Parietal lobe (tissue), 1 donor: Measurements from ENCODE around the gene RNF183. TPM values are rescaled to one million over a fixed set of nuclear protein-coding genes. Genes with fewer than 3 reads are reported as not detected.

Experiments used
- total RNA-seq: library from RNA; depleted of rRNA; stranded (reverse); fragments of >200 nt; gene quantifications from one replicate; pipeline ENCODE4 v1.2.3, GENCODE V29; 2014

Gene RNF183, protein sequence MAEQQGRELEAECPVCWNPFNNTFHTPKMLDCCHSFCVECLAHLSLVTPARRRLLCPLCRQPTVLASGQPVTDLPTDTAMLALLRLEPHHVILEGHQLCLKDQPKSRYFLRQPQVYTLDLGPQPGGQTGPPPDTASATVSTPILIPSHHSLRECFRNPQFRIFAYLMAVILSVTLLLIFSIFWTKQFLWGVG
- total RNA-seq = not detected

DNA sequence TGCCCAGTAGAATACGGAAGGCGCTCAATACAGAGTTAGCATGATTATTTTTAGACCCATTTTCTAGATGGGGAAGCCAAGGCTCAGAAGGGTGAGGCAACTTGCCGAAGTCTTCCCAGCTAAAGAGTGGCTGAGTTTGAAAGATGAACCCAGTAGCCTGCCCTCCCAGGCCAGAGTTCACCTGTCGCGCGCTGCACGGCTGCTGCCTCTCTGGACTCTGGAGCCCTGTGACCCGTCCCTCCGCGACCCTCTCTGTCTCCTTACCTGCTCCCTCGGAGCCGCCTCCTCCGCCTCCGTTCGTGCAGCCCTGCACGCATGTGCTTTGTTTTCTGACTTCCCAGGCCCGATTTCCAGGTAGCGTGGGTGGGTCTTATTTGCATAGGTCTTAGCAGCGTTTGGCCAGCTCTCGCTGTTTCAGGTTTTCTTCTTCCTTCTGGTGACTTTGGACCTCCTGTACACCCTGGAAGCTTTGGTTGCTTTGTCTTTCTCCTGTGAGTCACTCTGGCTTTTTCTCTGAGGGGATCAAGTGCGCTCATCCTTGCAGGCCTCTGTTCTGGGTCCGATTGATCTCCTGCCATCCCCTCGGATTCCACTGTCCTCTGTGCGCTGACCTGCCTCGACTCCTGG lies at the start of gene RNF183:
TSS of gene RNF183 (minus strand) at position 585 of the 627 bp plus-strand sequence. CDS start 5,192 bp downstream, outside the sequence.

DNA sequence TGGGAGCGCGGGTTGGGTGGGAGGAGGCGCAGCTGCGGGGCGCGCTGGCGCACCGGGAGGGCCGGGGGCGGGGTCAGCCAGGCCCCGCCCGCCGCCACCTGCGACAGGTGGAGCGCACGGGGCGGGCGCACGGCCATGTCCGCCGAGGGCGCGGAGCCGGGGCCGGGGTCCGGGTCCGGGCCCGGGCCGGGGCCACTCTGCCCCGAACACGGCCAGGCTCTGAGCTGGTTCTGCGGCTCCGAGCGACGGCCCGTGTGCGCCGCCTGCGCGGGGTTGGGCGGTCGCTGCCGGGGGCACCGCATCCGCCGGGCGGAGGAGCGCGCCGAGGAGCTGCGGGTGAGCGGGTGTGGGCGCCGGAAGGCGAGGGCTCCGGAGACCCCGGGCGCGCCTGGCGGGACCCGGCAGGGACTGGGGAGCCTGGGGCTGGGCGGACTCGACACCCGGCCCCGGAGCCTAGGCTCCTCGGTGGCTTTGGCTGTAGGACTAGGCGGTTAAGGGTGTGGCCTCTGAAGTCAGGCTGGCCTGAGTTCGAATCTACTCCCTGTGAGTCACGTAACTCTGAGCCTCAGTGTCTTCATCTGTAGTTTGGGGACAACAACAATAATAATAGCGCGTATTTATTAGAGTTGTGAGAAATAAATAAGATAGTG lies 46.4 kb upstream of the RNF183 start, which contains the start of gene BSPRY:
TSS of gene BSPRY (plus strand) at position 97 of the 650 bp plus-strand sequence. CDS start at position 136, 39 bp downstream.

DNA sequence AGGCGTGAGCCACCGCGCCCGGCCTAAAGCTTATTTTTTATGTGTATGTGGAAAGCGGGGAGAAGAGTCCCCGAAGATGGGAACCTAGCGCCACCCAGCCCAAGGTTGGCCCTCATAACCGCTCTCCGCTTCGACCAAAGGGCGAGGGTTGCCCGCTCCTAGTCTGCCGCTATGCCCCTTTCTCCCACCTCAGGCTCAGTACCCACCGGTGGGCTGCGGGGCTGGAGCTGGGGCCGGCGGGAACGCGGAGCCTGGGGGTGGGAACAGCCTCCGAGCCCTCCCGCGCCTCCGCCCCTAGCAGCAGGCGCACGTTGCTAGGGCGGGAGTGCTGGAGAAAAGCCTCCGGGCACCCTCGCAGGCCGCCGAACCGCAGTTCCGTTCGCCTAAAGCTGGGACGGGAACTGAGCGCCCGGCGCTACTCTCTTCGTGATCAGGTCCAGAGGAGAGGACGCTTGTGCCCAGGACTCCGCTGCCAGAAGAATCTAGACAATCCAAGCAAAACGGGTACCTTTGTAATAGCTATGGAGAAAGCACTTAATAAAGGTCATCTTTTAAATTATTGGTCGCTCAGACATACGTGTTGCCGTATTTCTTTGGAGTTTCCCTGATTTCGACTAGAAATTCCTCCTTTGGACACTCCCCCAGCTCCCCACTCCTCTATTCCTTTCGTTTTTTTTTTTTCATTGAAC lies 37.0 kb upstream of the RNF183 start, which contains the start of gene WDR31:
TSS of gene WDR31 (minus strand) at position 265 of the 689 bp plus-strand sequence. CDS start 8,253 bp downstream, outside the sequence.

DNA sequence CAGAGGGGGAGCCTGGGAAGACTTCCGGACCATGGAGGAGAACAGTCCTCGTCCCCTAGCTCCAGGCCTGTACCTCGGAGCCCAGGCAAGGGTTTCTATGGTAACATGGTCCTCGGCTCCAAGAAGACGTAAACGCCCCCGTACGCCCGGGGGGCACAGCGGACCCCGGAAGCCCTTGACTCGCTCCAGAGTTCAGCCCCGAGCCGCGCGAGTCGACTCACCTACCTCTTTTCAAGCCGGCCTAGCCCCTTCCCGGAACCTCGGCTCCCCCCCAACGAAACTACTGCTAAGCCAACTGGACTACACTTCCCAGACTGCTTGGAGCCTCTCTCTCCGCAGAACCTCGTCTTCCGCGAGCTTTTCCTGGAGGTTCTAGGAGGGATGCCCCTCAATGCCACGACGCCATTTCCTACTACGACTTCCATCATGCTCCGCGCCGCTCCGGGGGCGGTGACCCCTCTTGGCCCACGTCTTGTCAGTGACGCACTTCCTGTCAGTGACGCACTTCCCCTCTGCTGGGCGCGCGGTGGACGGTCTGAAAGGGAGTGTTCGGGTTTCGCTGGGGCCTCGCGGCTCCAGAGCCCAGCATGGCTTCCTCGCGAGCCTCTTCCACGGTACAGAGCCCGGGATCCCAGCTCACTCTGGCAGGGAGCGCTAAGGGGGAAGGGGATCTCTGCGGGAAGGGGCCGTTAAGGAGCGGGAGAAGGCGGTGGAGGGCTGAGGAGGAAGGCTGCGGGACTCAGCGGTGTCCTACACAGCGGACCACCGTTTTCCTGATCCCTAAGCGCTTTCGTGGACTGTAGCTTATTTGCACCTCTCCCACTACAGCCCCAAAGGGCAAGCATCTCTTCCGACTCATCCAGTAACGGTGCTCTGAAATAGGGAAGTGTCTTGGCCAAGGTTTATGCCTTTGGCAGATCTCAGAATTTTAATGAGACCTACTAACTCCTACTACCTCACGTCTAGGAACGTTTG lies 27.7 kb downstream of the RNF183 start, which contains the start of the genes CDC26 and PRPF4:
TSS of gene CDC26 (minus strand) at position 416 of the 975 bp plus-strand sequence. CDS start 3,065 bp downstream, outside the sequence.
TSS of gene PRPF4 (plus strand) at position 502 of the 975 bp plus-strand sequence. CDS start at position 588, 86 bp downstream.

Other genes with a start within 250 kb of the RNF183 start
- gene ZFP37, start 246.7 kb downstream of the RNF183 start, total RNA-seq = 30.7 TPM
- gene SLC31A2, start 152.4 kb downstream of the RNF183 start, total RNA-seq = 4.7 TPM
- gene FKBP15, start 82.1 kb downstream of the RNF183 start, total RNA-seq = 31.9 TPM
- gene SLC31A1, start 81.8 kb downstream of the RNF183 start, total RNA-seq = 10.6 TPM
- 11.3 TPM for gene CDC26, start 27.8 kb downstream of the RNF183 start, total RNA-seq
- 26.0 TPM for gene PRPF4, start 27.7 kb downstream of the RNF183 start, total RNA-seq
- gene WDR31, start 36.9 kb upstream of the RNF183 start, total RNA-seq = 2.8 TPM
- gene BSPRY, start 46.2 kb upstream of the RNF183 start, total RNA-seq = not detected
- gene HDHD3, start 73.6 kb upstream of the RNF183 start, total RNA-seq = 10.0 TPM
- 23.8 TPM for gene ALAD, start 97.9 kb upstream of the RNF183 start, total RNA-seq
- gene POLE3, start 107.3 kb upstream of the RNF183 start, total RNA-seq = 31.3 TPM
- 0.94 TPM for gene C9orf43, start 107.4 kb upstream of the RNF183 start, total RNA-seq
- 15.3 TPM for gene RGS3, start 160.4 kb upstream of the RNF183 start, total RNA-seq